ENCODE data around the gene FBLN2. TPM values are rescaled to one million over a fixed set of nuclear protein-coding genes. Genes with fewer than 3 reads are reported as not detected.

FBLN2 gene
- total RNA-seq, 2 experiments from 2014 or later, result 0.05 TPM; not detected in 1

GRCh38 chr3:13687517-13687943 lies 138.6 kb downstream of the FBLN2 start:
- ChIA-PET POLR2A (interaction anchor here (0.5 kb wide), 1 partner anchor 111 kb away, joined by 6 read pairs; no protein-coding TSS in a partner anchor), CTCF (interaction anchor here (0.6 to 1.5 kb wide), 3 partner anchors 38 to 897 kb away, joined by 3 to 4 read pairs (median 3); no protein-coding TSS in a partner anchor)
- no peaks in the 10 kb centered on the region for H3K27me3 Mint-ChIP-seq
- no peak for DNase-seq
- intact Hi-C loops (cut with DNase I, micrococcal nuclease), result no loop called here
- no peaks in the 10 kb centered on the region for H3K36me3 Mint-ChIP-seq (ENCODE audit: low read depth)
- H3K4me3 Mint-ChIP-seq, result no peak overlapping the region
- H3K4me1 Mint-ChIP-seq, result no peaks in the 10 kb centered on the region
- H3K27ac Mint-ChIP-seq, result no peak overlapping the region
- ATAC-seq, result no peak
- H3K9me3 Mint-ChIP-seq (ENCODE audit: low read depth), result no peaks in the 10 kb centered on the region

Other genes with a start within 250 kb of the FBLN2 start
- gene NUP210, start 128.8 kb upstream of the FBLN2 start, total RNA-seq, result 100 to 1,000 TPM; 117 to 123 TPM
- 1 to 10 TPM; 3.4 to 4.1 TPM for gene HDAC11, start 68.8 kb upstream of the FBLN2 start, total RNA-seq